K562 (cell line): ENCODE data around the gene DRC3. TPM values are rescaled to one million over a fixed set of nuclear protein-coding genes. Genes with fewer than 3 reads are reported as not detected.

Experiments
- ATAC-seq: fragments of 200-7000 bp; cut with Tn5 transposase; 3 replicates; pipeline ENCODE4 v1.9.1; 2020; ENCODE audit warnings: moderate library complexity
- BruUV-seq: library from RNA; stranded (reverse); fragments of 400-500 nt; replicated peaks from 2 replicates; lab custom pipeline; 2021; lab: Mats Ljungman, UMichigan
- CTCF ChIA-PET: fragments of 300-600 bp; formaldehyde crosslinking; extraction: SDS; loops from one replicate; lab custom pipeline; 2021; ENCODE audit warnings: low intra/inter-chr PET ratio; lab: Yijun Ruan, JAX
- POLR2A ChIA-PET: fragments of 300-600, 350-650 bp; sonication (Branson Sonifier 250); formaldehyde crosslinking; extraction: SDS; loops from one replicate; lab custom pipeline; 2021; ENCODE audit warnings: antibody characterized with exemption, inconsistent platforms; lab: Yijun Ruan, JAX
- DNase-seq, 4 experiments: peaks; one replicate each; pipeline versions ENCODE4 v3.0.0 to v3.0.0-alpha.2; 2011 to 2018; ENCODE audit warnings: low spot score in 3 of 4, mixed read lengths in 3 of 4; ENCODE audit errors: extremely low read depth in 1 of 4
- FAIRE-seq: peaks from 2 replicates; lab custom pipeline; 2011; peaks lifted over from hg19 to GRCh38; lab: Jason Lieb, UNC
- H2AFZ ChIP-seq: 2 replicates; pipeline ENCODE4 v1.6.0; 2011; ENCODE audit warnings: low read depth, low read length, control low read depth, inconsistent platforms
- H3K27ac ChIP-seq: fragments of 200-600 bp; 3 replicates; pipeline ENCODE4 v1.8.0; 2011; ENCODE audit warnings: low read depth, mild to moderate bottlenecking, control low read depth, inconsistent platforms, low read length, moderate library complexity, mixed read lengths; ENCODE audit errors: extremely low read depth
- H3K27me3 ChIP-seq, 2 experiments: fragments of 300-600 bp in 1 of 2; 2 replicates in 1 of 2; 3 replicates in 1 of 2; pipeline versions ENCODE4 v1.6.0 to v1.8.0; 2011; ENCODE audit warnings: inconsistent platforms in 2 of 2, low read length in 2 of 2, mild to moderate bottlenecking in 1 of 2, mixed read lengths in 1 of 2, moderate library complexity in 1 of 2; ENCODE audit not compliant: control insufficient read depth in 2 of 2, insufficient read depth in 2 of 2
- H3K36me3 ChIP-seq: fragments of 300-600 bp; 3 replicates; pipeline ENCODE4 v1.8.0; 2011; ENCODE audit warnings: mild to moderate bottlenecking, low read length, inconsistent platforms; ENCODE audit not compliant: control insufficient read depth, insufficient read depth
- H3K4me1 ChIP-seq, 2 experiments: fragments of 200-600 bp in 1 of 2; replicated peaks in 1 of 2; 2 replicates in 1 of 2; 3 replicates in 1 of 2; pipeline versions ENCODE4 v1.5.1 to v1.8.0; 2011; ENCODE audit warnings: inconsistent platforms in 2 of 2, low read length in 2 of 2, mild to moderate bottlenecking in 1 of 2, mixed read lengths in 1 of 2, moderate library complexity in 1 of 2; ENCODE audit not compliant: control insufficient read depth in 2 of 2, insufficient read depth in 2 of 2
- H3K4me2 ChIP-seq: 2 replicates; pipeline ENCODE4 v1.6.1; 2011; ENCODE audit warnings: low read length, control low read depth, inconsistent platforms, mixed read lengths; ENCODE audit not compliant: insufficient read depth
- H3K4me3 ChIP-seq: fragments of 200-600 bp; sonication (generic), shearing (Covaris generic); 2 replicates; pipeline ENCODE4 v1.5.1; 2016; ENCODE audit warnings: control low read depth, inconsistent platforms
- H3K79me2 ChIP-seq: fragments of 200-600 bp; 3 replicates; pipeline ENCODE4 v1.8.0; 2011; ENCODE audit warnings: low read length, inconsistent platforms; ENCODE audit not compliant: control insufficient read depth, insufficient read depth
- H3K9ac ChIP-seq, 2 experiments: 2 replicates each; pipeline versions ENCODE4 v1.6.0 to v1.6.1; 2011; ENCODE audit warnings: low read depth in 2 of 2, low read length in 2 of 2, control low read depth in 1 of 2, inconsistent platforms in 1 of 2, mild to moderate bottlenecking in 1 of 2, mixed read lengths in 1 of 2; ENCODE audit not compliant: insufficient read depth in 1 of 2
- H3K9me1 ChIP-seq: one replicate; pipeline ENCODE4 v1.6.0; 2011; ENCODE audit warnings: inconsistent platforms, mild to moderate bottlenecking, low read length, moderate library complexity; ENCODE audit not compliant: control insufficient read depth, insufficient read depth
- H3K9me3 ChIP-seq: replicated peaks from 2 replicates; pipeline ENCODE4 v1.5.1; 2011; ENCODE audit warnings: low read depth, low read length, inconsistent platforms; ENCODE audit not compliant: control insufficient read depth, insufficient read depth
- H4K20me1 ChIP-seq: replicated peaks from 2 replicates; pipeline ENCODE4 v1.6.1; 2011; ENCODE audit warnings: low read length, inconsistent platforms, mixed read lengths; ENCODE audit not compliant: control insufficient read depth, insufficient read depth
- CBX2 ChIP-seq: fragments of 200-600 bp; sonication (generic); IDR thresholded peaks from one replicate; pipeline ENCODE4 v1.6.1; 2012; ENCODE audit warnings: mild to moderate bottlenecking, low read length, inconsistent platforms; ENCODE audit not compliant: insufficient read depth, poor library complexity, severe bottlenecking
- CEBPG ChIP-seq, 3 experiments: fragments of 200-800 bp in 1 of 3; sonication (Bioruptor generic) in 1 of 3; sonication (generic) in 1 of 3; formaldehyde crosslinking in 1 of 3; IDR thresholded peaks in 2 of 3; conservative IDR thresholded peaks in 1 of 3; 2 replicates each; pipeline versions ENCODE4 v1.6.1 to v1.8.0; 2016 to 2022; ENCODE audit warnings: missing compliant biosample characterization in 2 of 3, missing genetic modification characterization in 2 of 3, mild to moderate bottlenecking in 1 of 3, missing genetic modification reagents in 1 of 3
- EHMT2 ChIP-seq: fragments of 450-650 bp; IDR thresholded peaks from 2 replicates; pipeline ENCODE4 v1.6.1; 2018; ENCODE audit warnings: antibody characterized with exemption
- NCOA2 ChIP-seq, 2 experiments: fragments of 450-650 bp; IDR thresholded peaks; 2 replicates each; pipeline ENCODE4 v1.6.1; 2018; ENCODE audit warnings: mild to moderate bottlenecking in 2 of 2, moderate library complexity in 1 of 2; ENCODE audit not compliant: partially characterized antibody in 2 of 2
- STAT5A ChIP-seq: IDR thresholded peaks from 2 replicates; pipeline ENCODE4 v1.6.1; 2012; ENCODE audit warnings: low read length, inconsistent platforms, borderline replicate concordance
- TFAM ChIP-seq: fragments of 250-450 bp; sonication (Bioruptor Pico); conservative IDR thresholded peaks from 2 replicates; pipeline ENCODE4 v1.5.0; 2021; ENCODE audit warnings: mild to moderate bottlenecking, moderate library complexity
- WGBS: fragments of 100-300 bp; shearing (Covaris generic); methylation state at CpG from one replicate; pipeline ENCODE4 v1.1.6; 2016; ENCODE audit warnings: low coverage, mixed read lengths; ENCODE audit not compliant: insufficient coverage; ENCODE audit errors: missing lambda C conversion rate; 5-methylcytosine and 5-hydroxymethylcytosine counted together
- in situ Hi-C: fragments of 300-500 bp; cut with MboI; formaldehyde crosslinking; loops from 4 replicates; pipeline ENCODE4 v1.15.0; 2018; ENCODE audit warnings: inconsistent platforms, mixed read lengths
- intact Hi-C: fragments of 100-400 bp; cut with micrococcal nuclease; formaldehyde crosslinking; loops from 2 replicates; pipeline ENCODE4 v1.14.2; 2022
- polyA plus RNA-seq, 8 experiments: library from polyadenylated mRNA; depleted of rRNA in 4 of 8; stranded (reverse) in 5 of 8; unstranded in 3 of 8; fragments of >200 nt; fragmentation: Nextera tagmentation in 2 of 8; fragmentation: Illumina TruSeq in 1 of 8; extraction: Ambion mirVana in 2 of 8; extraction: Trizol in 1 of 8; gene quantifications; 2 replicates each; pipeline versions ENCODE4 v1.2.1 to v1.2.3, GENCODE V29; 2011 to 2014; ENCODE audit warnings: inconsistent platforms in 1 of 8, missing spikeins in 1 of 8
- total RNA-seq, 7 experiments: library from RNA; depleted of rRNA in 6 of 7; stranded (reverse); fragments of >200 nt in 6 of 7; fragmentation: Illumina TruSeq in 2 of 7; extraction: Trizol in 2 of 7; gene quantifications; 2 replicates each; pipeline versions ENCODE4 v1.2.1 to v1.2.3, GENCODE V29; 2011 to 2021; ENCODE audit warnings: low replicate concordance in 1 of 7
- TF ChIP-seq, protein P1 (sequence below): fragments of 450-650 bp; formaldehyde crosslinking; IDR thresholded peaks from 2 replicates; pipeline ENCODE4 v1.4.0; 2020; ENCODE audit warnings: mild to moderate bottlenecking, mixed read lengths
- TF ChIP-seq, protein P2 (sequence below): fragments of 450-650 bp; IDR thresholded peaks from 2 replicates; pipeline ENCODE4 v1.6.1; 2016
- TF ChIP-seq, protein P3 (sequence below): sonication (generic); formaldehyde crosslinking; IDR thresholded peaks from 2 replicates; pipeline ENCODE4 v1.8.1; 2023; ENCODE audit warnings: mild to moderate bottlenecking, missing genetic modification reagents
- TF ChIP-seq, protein P4 (sequence below): fragments of 150-350 bp; IDR thresholded peaks from 2 replicates; pipeline ENCODE4 v1.6.1; 2014; ENCODE audit warnings: low read depth, mild to moderate bottlenecking, low read length, borderline replicate concordance
- TF ChIP-seq, protein P5 (sequence below): sonication (generic); formaldehyde crosslinking; IDR thresholded peaks from 2 replicates; pipeline ENCODE4 v1.5.0; 2020; ENCODE audit warnings: missing genetic modification reagents

Gene DRC3
- total and polyA plus RNA-seq, 9 of the 15 experiments (the other 6 are each of a cell fraction or from before 2014, with no cell fraction given), result 0.10 to 0.84 (median 0.30) TPM; not detected in 3

DNA sequence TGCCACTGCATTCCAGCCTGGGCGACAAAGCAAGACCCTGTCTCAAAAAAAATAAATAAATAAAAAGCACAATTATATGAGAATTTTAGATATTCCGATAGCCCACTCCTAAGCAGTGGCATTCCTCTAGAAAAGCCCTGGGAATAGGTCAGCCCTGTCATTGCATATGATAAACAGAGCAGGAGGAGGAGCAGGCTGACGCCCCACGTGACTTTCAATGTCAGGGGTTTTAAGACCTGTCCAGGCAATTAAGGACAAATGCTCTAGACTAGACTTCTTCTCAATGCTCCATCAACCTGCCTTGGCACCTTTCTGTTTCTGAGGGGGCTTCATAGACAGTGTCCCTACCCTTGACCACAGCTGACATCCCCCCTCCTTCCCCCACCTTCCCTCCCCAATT lies 8.0 kb upstream of the DRC3 start:
- Histone ChIP-seq H3K27me3 (no peaks in the 10 kb centered on the region), H3K36me3 (no peaks in the 10 kb centered on the region), H3K4me2 (no peak overlapping the region), H3K27ac (no peak overlapping the region), H3K9me3 (no peaks in the 10 kb centered on the region), H2AFZ (no peak overlapping the region), H3K9ac (no peak overlapping the region), H3K79me2 (no peaks in the 10 kb centered on the region), H3K9me1 (no peaks in the 10 kb centered on the region), H3K4me1 (peaks cover 0 to 2% of the 10 kb centered on the region in 2 experiments; a peak in 1 of 5 replicates), H4K20me1 (no peaks in the 10 kb centered on the region; the same call in 1 of the 2 replicates), H3K4me3 (no peak overlapping the region)
- BruUV-seq, result no TSS peak
- POLR2A ChIA-PET, result no interaction called here
- 26% methylated on average over 4 of the region's 4 CpGs for WGBS
- FAIRE-seq, result no peak
- DNase-seq, result peak in 1 of 4 experiments; percentile 12
- CTCF ChIA-PET, result no interaction called here
- in situ Hi-C loops (no loop called here), intact Hi-C loops (no loop called here)
- ATAC-seq, result no peak; the same call in 2 of the 3 replicates
- no peak for TF ChIP-seq EHMT2
- TF ChIP-seq, protein P1, sequence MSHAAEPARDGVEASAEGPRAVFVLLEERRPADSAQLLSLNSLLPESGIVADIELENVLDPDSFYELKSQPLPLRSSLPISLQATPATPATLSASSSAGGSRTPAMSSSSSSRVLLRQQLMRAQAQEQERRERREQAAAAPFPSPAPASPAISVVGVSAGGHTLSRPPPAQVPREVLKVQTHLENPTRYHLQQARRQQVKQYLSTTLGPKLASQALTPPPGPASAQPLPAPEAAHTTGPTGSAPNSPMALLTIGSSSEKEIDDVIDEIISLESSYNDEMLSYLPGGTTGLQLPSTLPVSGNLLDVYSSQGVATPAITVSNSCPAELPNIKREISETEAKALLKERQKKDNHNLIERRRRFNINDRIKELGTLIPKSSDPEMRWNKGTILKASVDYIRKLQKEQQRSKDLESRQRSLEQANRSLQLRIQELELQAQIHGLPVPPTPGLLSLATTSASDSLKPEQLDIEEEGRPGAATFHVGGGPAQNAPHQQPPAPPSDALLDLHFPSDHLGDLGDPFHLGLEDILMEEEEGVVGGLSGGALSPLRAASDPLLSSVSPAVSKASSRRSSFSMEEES (CRISPR knock-in tag), result peak; percentile 55
- TF ChIP-seq, protein P2, sequence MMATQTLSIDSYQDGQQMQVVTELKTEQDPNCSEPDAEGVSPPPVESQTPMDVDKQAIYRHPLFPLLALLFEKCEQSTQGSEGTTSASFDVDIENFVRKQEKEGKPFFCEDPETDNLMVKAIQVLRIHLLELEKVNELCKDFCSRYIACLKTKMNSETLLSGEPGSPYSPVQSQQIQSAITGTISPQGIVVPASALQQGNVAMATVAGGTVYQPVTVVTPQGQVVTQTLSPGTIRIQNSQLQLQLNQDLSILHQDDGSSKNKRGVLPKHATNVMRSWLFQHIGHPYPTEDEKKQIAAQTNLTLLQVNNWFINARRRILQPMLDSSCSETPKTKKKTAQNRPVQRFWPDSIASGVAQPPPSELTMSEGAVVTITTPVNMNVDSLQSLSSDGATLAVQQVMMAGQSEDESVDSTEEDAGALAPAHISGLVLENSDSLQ, result 0 out of 2 replicates have a peak, but pooled peaks have one; percentile 40
- TF ChIP-seq CBX2, result no peak
- TF ChIP-seq, protein P3, sequence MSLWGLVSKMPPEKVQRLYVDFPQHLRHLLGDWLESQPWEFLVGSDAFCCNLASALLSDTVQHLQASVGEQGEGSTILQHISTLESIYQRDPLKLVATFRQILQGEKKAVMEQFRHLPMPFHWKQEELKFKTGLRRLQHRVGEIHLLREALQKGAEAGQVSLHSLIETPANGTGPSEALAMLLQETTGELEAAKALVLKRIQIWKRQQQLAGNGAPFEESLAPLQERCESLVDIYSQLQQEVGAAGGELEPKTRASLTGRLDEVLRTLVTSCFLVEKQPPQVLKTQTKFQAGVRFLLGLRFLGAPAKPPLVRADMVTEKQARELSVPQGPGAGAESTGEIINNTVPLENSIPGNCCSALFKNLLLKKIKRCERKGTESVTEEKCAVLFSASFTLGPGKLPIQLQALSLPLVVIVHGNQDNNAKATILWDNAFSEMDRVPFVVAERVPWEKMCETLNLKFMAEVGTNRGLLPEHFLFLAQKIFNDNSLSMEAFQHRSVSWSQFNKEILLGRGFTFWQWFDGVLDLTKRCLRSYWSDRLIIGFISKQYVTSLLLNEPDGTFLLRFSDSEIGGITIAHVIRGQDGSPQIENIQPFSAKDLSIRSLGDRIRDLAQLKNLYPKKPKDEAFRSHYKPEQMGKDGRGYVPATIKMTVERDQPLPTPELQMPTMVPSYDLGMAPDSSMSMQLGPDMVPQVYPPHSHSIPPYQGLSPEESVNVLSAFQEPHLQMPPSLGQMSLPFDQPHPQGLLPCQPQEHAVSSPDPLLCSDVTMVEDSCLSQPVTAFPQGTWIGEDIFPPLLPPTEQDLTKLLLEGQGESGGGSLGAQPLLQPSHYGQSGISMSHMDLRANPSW (CRISPR knock-in tag), result no peak
- TF ChIP-seq STAT5A, result no peak
- no peak for TF ChIP-seq NCOA2 (IDR thresholded peaks at IDR 0.05; ENCODE audit: partially characterized antibody in 2 of 2)
- TF ChIP-seq, protein P4, sequence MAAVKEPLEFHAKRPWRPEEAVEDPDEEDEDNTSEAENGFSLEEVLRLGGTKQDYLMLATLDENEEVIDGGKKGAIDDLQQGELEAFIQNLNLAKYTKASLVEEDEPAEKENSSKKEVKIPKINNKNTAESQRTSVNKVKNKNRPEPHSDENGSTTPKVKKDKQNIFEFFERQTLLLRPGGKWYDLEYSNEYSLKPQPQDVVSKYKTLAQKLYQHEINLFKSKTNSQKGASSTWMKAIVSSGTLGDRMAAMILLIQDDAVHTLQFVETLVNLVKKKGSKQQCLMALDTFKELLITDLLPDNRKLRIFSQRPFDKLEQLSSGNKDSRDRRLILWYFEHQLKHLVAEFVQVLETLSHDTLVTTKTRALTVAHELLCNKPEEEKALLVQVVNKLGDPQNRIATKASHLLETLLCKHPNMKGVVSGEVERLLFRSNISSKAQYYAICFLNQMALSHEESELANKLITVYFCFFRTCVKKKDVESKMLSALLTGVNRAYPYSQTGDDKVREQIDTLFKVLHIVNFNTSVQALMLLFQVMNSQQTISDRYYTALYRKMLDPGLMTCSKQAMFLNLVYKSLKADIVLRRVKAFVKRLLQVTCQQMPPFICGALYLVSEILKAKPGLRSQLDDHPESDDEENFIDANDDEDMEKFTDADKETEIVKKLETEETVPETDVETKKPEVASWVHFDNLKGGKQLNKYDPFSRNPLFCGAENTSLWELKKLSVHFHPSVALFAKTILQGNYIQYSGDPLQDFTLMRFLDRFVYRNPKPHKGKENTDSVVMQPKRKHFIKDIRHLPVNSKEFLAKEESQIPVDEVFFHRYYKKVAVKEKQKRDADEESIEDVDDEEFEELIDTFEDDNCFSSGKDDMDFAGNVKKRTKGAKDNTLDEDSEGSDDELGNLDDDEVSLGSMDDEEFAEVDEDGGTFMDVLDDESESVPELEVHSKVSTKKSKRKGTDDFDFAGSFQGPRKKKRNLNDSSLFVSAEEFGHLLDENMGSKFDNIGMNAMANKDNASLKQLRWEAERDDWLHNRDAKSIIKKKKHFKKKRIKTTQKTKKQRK, result no peak
- TF ChIP-seq, protein P5, sequence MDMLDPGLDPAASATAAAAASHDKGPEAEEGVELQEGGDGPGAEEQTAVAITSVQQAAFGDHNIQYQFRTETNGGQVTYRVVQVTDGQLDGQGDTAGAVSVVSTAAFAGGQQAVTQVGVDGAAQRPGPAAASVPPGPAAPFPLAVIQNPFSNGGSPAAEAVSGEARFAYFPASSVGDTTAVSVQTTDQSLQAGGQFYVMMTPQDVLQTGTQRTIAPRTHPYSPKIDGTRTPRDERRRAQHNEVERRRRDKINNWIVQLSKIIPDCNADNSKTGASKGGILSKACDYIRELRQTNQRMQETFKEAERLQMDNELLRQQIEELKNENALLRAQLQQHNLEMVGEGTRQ (CRISPR knock-in tag), result peak; percentile 84
- no peak for TF ChIP-seq TFAM (CRISPR knock-in tag)
- TF ChIP-seq CEBPG (CRISPR knock-in tag; IDR thresholded peaks at IDR 0.05), result no peak
- no peak for TF ChIP-seq CEBPG (tag; conservative IDR thresholded peaks at IDR 0.05 in 1 of 2, IDR thresholded peaks at IDR 0.05 in 1 of 2)
